Right lobe of liver (tissue), 4 donors: Measurements from ENCODE around the gene HAUS7.

Source experiments
- CTCF ChIP-seq, 4 donors: fragments of 200-600 bp in 3 of 4; fragments of 450-650 bp in 1 of 4; IDR thresholded peaks; one replicate each; pipeline versions ENCODE4 v1.5.1 to v1.8.0; 2016 to 2022; ENCODE audit warnings: antibody characterized with exemption in 4 of 4, mild to moderate bottlenecking in 2 of 4
- POLR2A ChIP-seq: fragments of 450-650 bp; IDR thresholded peaks from one replicate; pipeline ENCODE4 v1.6.1; 2017; ENCODE audit warnings: antibody characterized with exemption, mild to moderate bottlenecking
- donor health status: DM: no; HTN: no; CAD: no.
- donor health status: DM: no; HTN: no; CAD: no.
- donor health status: DM: no; HTN: yes; CAD: no.

GRCh38 chrX:153477901-153478300, 7.5 kb upstream of the HAUS7 start:
- TF ChIP-seq CTCF (IDR thresholded peaks at IDR 0.05) (no peak), POLR2A (no peak)
